Measurements from ENCODE around the gene NUBP2. TPM values are rescaled to one million over a fixed set of nuclear protein-coding genes. Genes with fewer than 3 reads are reported as not detected.

Gene NUBP2
- total RNA-seq, 1 experiment from 2014 or later, result 76.6 TPM

DNA sequence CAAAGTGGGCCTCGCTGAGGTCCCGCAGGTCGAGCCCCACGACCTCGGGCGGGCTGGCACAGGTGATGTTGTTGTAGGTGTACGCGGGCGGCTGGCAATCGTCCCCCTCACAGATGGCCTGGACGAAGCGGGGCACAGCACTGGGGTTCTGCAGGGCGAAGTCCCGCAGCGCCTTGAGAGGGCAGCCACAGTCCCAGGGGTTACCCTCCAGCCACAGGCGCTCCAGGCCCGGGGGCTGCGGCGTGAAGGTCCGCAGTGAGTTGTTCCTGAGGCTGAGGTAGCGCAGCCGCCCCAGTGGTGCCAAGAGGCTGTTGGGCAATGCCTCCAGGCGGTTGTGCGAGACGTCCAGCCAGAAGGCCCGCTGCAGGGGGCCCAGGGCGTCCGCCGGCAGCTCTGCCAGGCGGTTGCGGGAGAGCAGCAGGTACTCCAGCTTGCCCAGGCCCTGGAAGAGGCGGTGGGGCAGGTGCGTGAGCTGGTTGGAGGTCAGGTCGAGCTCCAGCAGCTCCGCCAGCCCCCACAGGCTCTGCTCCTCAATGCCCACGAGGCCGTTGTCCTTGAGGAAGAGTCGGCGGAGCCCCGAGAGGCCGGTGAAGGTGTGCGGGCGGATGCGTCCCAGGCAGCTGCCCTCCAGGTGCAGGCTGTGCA, 8.0 kb downstream of the NUBP2 start:
- no peaks in the 10 kb centered on the region for H3K9me3 ChIP-seq (ENCODE audit: low read depth, low read length, poor library complexity, severe bottlenecking)
- DNase-seq (ENCODE audit: low spot score), result no peak
- H3K27ac ChIP-seq (ENCODE audit: low read depth, low read length, poor library complexity, severe bottlenecking), result no peak overlapping the region
- TF ChIP-seq, protein P1, sequence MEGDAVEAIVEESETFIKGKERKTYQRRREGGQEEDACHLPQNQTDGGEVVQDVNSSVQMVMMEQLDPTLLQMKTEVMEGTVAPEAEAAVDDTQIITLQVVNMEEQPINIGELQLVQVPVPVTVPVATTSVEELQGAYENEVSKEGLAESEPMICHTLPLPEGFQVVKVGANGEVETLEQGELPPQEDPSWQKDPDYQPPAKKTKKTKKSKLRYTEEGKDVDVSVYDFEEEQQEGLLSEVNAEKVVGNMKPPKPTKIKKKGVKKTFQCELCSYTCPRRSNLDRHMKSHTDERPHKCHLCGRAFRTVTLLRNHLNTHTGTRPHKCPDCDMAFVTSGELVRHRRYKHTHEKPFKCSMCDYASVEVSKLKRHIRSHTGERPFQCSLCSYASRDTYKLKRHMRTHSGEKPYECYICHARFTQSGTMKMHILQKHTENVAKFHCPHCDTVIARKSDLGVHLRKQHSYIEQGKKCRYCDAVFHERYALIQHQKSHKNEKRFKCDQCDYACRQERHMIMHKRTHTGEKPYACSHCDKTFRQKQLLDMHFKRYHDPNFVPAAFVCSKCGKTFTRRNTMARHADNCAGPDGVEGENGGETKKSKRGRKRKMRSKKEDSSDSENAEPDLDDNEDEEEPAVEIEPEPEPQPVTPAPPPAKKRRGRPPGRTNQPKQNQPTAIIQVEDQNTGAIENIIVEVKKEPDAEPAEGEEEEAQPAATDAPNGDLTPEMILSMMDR (conservative IDR thresholded peaks at IDR 0.05; ENCODE audit: low read depth, low read length), result no peak
- no peak for TF ChIP-seq EZH2 (IDR thresholded peaks at IDR 0.05; ENCODE audit: borderline replicate concordance, low read depth, low read length, poor library complexity, severe bottlenecking)
- peaks cover 18% of the 10 kb centered on the region for H3K36me3 ChIP-seq (ENCODE audit: insufficient read depth, low read length, poor library complexity, severe bottlenecking)
- no peak overlapping the region for H3K4me3 ChIP-seq (ENCODE audit: low read depth, low read length, poor library complexity, severe bottlenecking)
- no peaks in the 10 kb centered on the region for H3K27me3 ChIP-seq (replicated peaks; ENCODE audit: insufficient read depth, low read depth, low read length, poor library complexity)
- intact Hi-C loops (cut with micrococcal nuclease; ENCODE audit: unreplicated experiment), result no loop called here
- ChIA-PET POLR2A (ENCODE audit: low non-redundant PET) (interaction anchor here (0.6 kb wide), 1 partner anchor 11 kb away, joined by 3 read pairs; no protein-coding TSS in a partner anchor), CTCF (no interaction called here)
- no TSS peak for BruUV-seq (replicated peaks)
- H3K4me1 ChIP-seq (ENCODE audit: insufficient read depth, low read length, poor library complexity, severe bottlenecking), result no peaks in the 10 kb centered on the region

DNA sequence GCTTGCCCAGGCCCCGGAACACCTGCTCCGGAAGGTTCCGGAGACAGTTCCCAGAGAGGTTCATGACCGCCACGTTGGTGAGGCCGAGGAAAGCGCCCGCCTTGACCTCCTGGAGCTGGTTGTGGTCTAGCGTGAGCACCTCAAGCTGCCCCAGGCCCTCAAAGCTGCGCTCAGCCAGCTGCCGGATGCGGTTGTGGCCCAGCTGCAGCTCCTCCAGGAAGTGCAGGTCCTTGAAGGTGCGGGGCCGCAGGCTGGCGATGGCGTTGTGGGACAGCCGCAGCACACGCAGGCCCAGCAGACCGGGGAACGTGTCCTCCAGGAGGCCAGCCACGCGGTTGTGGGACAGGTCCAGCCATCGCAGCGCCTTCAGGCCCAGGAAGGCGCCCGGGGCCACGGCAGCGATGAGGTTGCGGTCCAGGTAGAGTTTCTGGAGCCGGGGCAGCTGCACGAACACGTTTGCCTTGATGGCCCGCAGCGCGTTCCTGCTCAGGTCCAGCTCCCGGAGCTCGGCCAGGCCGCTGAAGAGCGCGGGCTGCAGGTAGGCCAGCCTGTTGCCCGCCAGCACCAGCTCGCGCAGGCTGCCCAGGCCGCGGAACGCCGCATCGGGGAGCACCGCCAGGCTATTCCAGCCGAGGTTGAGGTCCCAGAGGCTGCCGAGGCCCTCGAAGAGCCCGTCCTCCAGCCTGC, 8.6 kb downstream of the NUBP2 start:
- intact Hi-C loops (cut with micrococcal nuclease; ENCODE audit: unreplicated experiment), result no loop called here
- POLR2A ChIA-PET (ENCODE audit: low non-redundant PET), result no interaction called here
- BruUV-seq (replicated peaks), result no TSS peak
- Histone ChIP-seq H3K27me3 (replicated peaks; ENCODE audit: insufficient read depth, low read depth, low read length, poor library complexity) (no peaks in the 10 kb centered on the region), H3K4me1 (ENCODE audit: insufficient read depth, low read length, poor library complexity, severe bottlenecking) (no peaks in the 10 kb centered on the region), H3K27ac (ENCODE audit: low read depth, low read length, poor library complexity, severe bottlenecking) (no peak overlapping the region), H3K36me3 (ENCODE audit: insufficient read depth, low read length, poor library complexity, severe bottlenecking) (peaks cover 18% of the 10 kb centered on the region), H3K4me3 (ENCODE audit: low read depth, low read length, poor library complexity, severe bottlenecking) (no peak overlapping the region), H3K9me3 (ENCODE audit: low read depth, low read length, poor library complexity, severe bottlenecking) (no peaks in the 10 kb centered on the region)
- TF ChIP-seq, protein P1 (conservative IDR thresholded peaks at IDR 0.05; ENCODE audit: low read depth, low read length), result no peak
- no peak for TF ChIP-seq EZH2 (IDR thresholded peaks at IDR 0.05; ENCODE audit: borderline replicate concordance, low read depth, low read length, poor library complexity, severe bottlenecking)
- CTCF ChIA-PET, result no interaction called here
- no peak for DNase-seq (ENCODE audit: low spot score)

DNA sequence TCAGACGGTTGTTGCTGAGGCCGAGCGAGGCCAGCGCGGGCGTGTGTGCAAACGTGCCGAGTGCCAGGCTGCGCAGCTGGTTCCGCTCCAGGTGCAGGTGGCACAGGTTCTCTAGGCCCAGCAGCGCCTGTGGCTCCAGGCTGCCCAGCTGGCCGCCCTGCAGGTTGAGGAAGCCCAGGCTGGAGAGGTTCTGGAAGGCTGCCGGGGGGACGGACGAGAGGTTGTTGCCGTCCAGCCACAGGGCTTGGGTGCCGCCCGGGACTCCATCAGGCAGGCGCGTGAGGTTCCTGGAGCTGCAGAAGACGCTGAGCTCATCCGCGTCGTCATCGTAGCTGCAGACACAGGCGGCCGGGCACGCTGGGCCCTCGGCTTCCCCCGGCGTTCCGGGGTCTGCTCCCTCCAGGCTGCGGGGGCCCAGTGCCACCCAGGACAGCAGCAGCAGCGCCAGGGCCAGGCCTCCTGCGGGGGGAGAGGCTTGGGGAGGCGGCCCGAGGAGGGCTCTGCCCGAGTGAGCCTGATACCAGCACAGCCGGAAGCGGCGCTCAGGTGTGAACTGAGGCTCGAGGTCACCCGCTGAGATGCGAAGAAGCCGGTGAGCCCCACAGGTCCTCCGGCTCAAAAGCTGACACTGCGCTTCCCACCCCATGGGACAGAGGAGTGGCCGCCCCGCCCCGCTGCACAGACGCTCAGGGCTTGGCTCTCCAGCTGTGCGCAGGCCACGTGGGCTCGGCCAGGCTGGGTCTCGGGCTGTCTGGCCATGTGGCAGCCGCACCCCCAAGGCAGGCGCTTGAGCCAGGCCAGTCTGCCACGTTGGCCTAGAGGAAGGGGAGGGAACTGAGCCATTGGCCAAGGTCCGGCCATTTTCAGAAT, 9.4 kb downstream of the NUBP2 start:
- no peak for TF ChIP-seq EZH2 (IDR thresholded peaks at IDR 0.05; ENCODE audit: borderline replicate concordance, low read depth, low read length, poor library complexity, severe bottlenecking)
- TF ChIP-seq, protein P1 (conservative IDR thresholded peaks at IDR 0.05; ENCODE audit: low read depth, low read length), result no peak
- H3K36me3 ChIP-seq (ENCODE audit: insufficient read depth, low read length, poor library complexity, severe bottlenecking), result peaks cover 18% of the 10 kb centered on the region
- no peak overlapping the region for H3K4me3 ChIP-seq (ENCODE audit: low read depth, low read length, poor library complexity, severe bottlenecking)
- intact Hi-C loops (cut with micrococcal nuclease; ENCODE audit: unreplicated experiment), result no loop called here
- ChIA-PET CTCF (no interaction called here), POLR2A (ENCODE audit: low non-redundant PET) (no interaction called here)
- H3K9me3 ChIP-seq (ENCODE audit: low read depth, low read length, poor library complexity, severe bottlenecking), result no peaks in the 10 kb centered on the region
- H3K27ac ChIP-seq (ENCODE audit: low read depth, low read length, poor library complexity, severe bottlenecking), result no peak overlapping the region
- no peak for DNase-seq (ENCODE audit: low spot score)
- H3K4me1 ChIP-seq (ENCODE audit: insufficient read depth, low read length, poor library complexity, severe bottlenecking), result no peaks in the 10 kb centered on the region
- no TSS peak for BruUV-seq (replicated peaks)
- H3K27me3 ChIP-seq (replicated peaks; ENCODE audit: insufficient read depth, low read depth, low read length, poor library complexity), result no peaks in the 10 kb centered on the region
